ENCODE results near the gene TBC1D14. TPM values are rescaled to one million over a fixed set of nuclear protein-coding genes. Genes with fewer than 3 reads are reported as not detected.

Gene TBC1D14
- total RNA-seq, 2 donors from 2014 or later, result 43.2 to 46.6 TPM

DNA sequence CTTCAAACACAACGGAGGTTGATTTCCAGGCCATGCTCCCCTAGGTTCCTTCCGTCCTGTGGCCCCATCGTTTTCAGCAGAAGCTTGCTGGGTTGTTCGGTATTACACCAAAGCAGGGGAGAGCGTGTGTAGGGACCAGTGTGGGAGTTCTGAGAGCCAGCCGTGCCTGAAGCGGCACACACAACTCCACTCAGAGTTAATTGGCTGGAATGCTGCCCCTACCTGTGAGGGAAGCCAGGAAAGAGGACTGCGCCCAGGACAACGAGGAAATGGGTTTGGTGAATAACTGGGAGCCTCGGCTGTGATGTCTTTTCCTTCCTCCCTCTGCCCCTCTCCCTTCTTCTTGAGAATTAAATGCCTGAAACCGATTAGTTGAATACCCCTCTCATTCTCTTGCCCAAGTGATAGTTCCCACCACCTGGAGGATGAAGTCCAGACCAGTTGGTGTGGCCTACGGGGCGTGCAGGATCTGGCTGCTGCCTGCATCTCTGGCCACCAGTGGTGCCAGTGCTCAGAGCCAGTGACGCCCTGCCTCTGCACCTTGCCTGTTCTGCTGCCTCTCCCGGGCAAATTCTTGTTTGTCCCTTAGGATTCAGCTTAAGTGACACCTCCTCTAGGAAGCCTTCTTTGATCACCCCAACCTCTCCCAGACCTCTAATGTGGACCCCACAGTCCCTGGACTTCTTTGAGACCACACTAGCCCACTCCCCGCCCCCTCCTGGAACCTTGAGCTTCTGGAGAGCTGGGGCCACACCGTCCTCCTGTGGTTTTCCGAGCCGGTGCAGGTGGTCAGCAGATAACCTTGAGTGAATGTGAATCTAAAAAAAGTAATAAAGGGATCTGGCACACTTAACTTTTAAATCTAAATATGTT lies 33.6 kb downstream of the TBC1D14 start:
- peak; percentile 72 for DNase-seq
- H3K27ac ChIP-seq, result peak overlapping the region; percentile 89
- no peaks in the 10 kb centered on the region for H3K36me3 ChIP-seq
- H3K27me3 ChIP-seq, result no peaks in the 10 kb centered on the region
- intact Hi-C loops (cut with DNase I), result no loop called here
- H3K9ac ChIP-seq (ENCODE audit: low read depth in 2 of 2, low read length in 2 of 2), result peak overlapping the region; percentile 48 to 75
- no peak overlapping the region for H3K4me3 ChIP-seq
- H3K4me1 ChIP-seq, result peaks cover 12% of the 10 kb centered on the region
- TF ChIP-seq, protein P1, sequence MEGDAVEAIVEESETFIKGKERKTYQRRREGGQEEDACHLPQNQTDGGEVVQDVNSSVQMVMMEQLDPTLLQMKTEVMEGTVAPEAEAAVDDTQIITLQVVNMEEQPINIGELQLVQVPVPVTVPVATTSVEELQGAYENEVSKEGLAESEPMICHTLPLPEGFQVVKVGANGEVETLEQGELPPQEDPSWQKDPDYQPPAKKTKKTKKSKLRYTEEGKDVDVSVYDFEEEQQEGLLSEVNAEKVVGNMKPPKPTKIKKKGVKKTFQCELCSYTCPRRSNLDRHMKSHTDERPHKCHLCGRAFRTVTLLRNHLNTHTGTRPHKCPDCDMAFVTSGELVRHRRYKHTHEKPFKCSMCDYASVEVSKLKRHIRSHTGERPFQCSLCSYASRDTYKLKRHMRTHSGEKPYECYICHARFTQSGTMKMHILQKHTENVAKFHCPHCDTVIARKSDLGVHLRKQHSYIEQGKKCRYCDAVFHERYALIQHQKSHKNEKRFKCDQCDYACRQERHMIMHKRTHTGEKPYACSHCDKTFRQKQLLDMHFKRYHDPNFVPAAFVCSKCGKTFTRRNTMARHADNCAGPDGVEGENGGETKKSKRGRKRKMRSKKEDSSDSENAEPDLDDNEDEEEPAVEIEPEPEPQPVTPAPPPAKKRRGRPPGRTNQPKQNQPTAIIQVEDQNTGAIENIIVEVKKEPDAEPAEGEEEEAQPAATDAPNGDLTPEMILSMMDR (IDR thresholded peaks at IDR 0.05), result no peak
- H3K9me3 ChIP-seq, result no peaks in the 10 kb centered on the region

DNA sequence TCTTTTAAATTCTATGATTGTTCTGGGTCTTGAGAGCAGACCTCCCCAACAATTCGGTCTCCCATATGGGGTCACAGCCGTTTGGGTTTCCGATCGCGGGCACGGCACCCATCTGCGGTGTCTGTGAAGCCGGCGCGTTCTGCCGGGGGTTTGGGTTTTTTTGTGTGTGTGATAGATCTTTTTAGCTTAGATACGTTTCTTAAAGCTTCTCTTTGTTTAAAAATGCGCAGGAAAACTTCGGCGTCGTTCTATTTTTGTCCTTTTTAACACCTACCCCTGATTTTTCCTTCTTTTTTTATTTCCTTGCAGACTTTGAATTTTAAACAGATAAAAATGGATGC lies 34.2 kb downstream of the TBC1D14 start:
- intact Hi-C loops (cut with DNase I), result no loop called here
- Histone ChIP-seq H3K36me3 (no peaks in the 10 kb centered on the region), H3K27ac (peak overlapping the region; percentile 89), H3K4me1 (peaks cover 12% of the 10 kb centered on the region), H3K9me3 (no peaks in the 10 kb centered on the region), H3K27me3 (no peaks in the 10 kb centered on the region), H3K4me3 (no peak overlapping the region), H3K9ac (ENCODE audit: low read depth in 2 of 2, low read length in 2 of 2) (peak overlapping the region in 1 of 2 donors; percentile 75)
- DNase-seq, result no peak
- TF ChIP-seq, protein P1 (IDR thresholded peaks at IDR 0.05), result no peak

DNA sequence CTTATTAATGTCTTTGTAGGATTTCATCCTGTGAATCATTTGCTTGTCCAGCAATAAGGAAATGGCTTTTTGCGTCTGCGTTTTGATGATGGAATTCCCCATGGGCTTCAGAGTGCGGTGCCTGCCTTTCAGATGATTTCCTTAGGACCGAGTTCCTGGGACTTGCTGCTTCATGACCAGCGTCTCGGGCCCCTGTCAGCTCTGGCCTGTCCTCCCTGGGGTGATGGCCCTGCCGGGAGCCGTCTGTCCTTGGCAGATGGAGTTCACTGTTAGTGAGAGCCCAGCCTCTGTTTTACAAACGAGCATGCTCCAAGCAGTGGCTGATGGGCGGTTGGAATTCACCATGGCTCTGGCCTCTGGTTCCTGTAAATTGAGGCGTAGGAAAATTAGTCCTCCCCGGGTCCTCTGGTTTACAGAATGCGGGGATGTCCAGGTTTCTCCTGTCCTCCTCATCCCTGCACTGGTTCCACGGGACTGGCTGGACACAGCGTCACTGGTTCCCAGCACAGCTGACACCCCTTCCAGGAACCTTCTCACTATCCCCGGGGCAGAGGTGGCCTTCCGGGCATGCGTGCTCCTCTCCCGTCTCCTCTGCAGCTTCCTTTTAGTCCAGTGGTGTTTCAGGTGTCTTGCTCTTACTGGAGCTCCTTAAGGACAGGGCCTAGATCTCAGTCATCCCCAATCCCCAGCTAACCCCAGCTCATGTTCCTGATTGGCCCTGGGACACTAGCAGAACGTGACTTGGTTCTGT lies 34.9 kb downstream of the TBC1D14 start:
- no peaks in the 10 kb centered on the region for H3K9me3 ChIP-seq
- H3K36me3 ChIP-seq, result no peaks in the 10 kb centered on the region
- H3K9ac ChIP-seq (ENCODE audit: low read depth in 2 of 2, low read length in 2 of 2), result peak overlapping the region; percentile 54 to 75
- H3K4me1 ChIP-seq, result peaks cover 12% of the 10 kb centered on the region
- peak overlapping the region; percentile 89 for H3K27ac ChIP-seq
- H3K27me3 ChIP-seq, result no peaks in the 10 kb centered on the region
- peak; percentile 73 for DNase-seq
- intact Hi-C loops (cut with DNase I), result no loop called here
- TF ChIP-seq, protein P1 (IDR thresholded peaks at IDR 0.05), result no peak
- no peak overlapping the region for H3K4me3 ChIP-seq

DNA sequence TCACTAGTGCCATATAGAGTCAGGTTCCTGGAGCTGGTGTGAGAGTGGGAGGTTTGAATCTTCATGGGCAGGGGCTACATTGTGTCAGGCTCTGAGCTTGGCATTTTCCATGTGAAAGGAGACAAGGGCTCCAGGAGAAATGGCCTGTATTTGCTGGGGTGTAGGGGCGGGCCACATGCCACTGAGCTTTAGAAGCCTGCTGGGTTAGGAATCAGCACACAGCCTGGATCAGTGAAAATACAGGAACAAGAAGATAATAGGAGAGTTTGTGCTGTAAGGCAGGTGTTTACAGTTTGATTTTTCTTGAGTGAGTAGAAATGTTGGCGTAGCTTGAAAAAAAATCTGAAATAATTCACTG lies 35.4 kb downstream of the TBC1D14 start:
- intact Hi-C loops (cut with DNase I), result no loop called here
- peak overlapping the region; percentile 54 to 75 for H3K9ac ChIP-seq (ENCODE audit: low read depth in 2 of 2, low read length in 2 of 2)
- no peak for DNase-seq
- H3K36me3 ChIP-seq, result no peaks in the 10 kb centered on the region
- H3K27me3 ChIP-seq, result no peaks in the 10 kb centered on the region
- no peaks in the 10 kb centered on the region for H3K9me3 ChIP-seq
- TF ChIP-seq, protein P1 (IDR thresholded peaks at IDR 0.05), result no peak
- H3K4me3 ChIP-seq, result no peak overlapping the region
- peak overlapping the region; percentile 89 for H3K27ac ChIP-seq
- peaks cover 12% of the 10 kb centered on the region for H3K4me1 ChIP-seq

DNA sequence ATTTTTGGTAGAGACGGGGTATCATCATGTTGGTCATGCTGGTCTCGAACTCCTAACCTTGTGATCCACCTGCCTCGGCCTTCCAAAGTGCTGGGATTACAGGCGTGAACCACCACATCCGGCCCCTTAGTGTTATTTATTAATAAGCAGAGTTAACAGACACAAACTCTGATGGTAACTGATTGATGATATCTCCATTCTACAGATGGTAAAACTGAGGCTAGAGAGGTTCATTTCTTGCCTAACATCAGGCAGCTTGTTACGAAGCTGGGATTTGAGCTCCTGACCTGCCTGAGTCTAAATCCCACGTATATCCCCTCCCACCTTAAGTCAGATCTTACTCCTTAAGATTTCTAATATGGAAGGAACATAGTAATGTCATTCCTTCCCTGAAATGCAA lies 36.9 kb downstream of the TBC1D14 start:
- Histone ChIP-seq H3K27ac (no peak overlapping the region), H3K4me3 (no peak overlapping the region), H3K9ac (ENCODE audit: low read depth in 2 of 2, low read length in 2 of 2) (no peak overlapping the region), H3K4me1 (peaks cover 10% of the 10 kb centered on the region), H3K27me3 (no peaks in the 10 kb centered on the region), H3K9me3 (no peaks in the 10 kb centered on the region), H3K36me3 (no peaks in the 10 kb centered on the region)
- DNase-seq, result no peak
- intact Hi-C loops (cut with DNase I), result no loop called here
- TF ChIP-seq, protein P1 (IDR thresholded peaks at IDR 0.05), result no peak

All from colonic mucosa (tissue), 4 donors.